ENCODE results near the gene ERN1. TPM values are rescaled to one million over a fixed set of nuclear protein-coding genes. Genes with fewer than 3 reads are reported as not detected.

ERN1 gene
- total and polyA plus RNA-seq, 2 of the 13 experiments (the other 11 are each of a cell fraction or from before 2014, with no cell fraction given), result 6.0 to 12.7 TPM

DNA sequence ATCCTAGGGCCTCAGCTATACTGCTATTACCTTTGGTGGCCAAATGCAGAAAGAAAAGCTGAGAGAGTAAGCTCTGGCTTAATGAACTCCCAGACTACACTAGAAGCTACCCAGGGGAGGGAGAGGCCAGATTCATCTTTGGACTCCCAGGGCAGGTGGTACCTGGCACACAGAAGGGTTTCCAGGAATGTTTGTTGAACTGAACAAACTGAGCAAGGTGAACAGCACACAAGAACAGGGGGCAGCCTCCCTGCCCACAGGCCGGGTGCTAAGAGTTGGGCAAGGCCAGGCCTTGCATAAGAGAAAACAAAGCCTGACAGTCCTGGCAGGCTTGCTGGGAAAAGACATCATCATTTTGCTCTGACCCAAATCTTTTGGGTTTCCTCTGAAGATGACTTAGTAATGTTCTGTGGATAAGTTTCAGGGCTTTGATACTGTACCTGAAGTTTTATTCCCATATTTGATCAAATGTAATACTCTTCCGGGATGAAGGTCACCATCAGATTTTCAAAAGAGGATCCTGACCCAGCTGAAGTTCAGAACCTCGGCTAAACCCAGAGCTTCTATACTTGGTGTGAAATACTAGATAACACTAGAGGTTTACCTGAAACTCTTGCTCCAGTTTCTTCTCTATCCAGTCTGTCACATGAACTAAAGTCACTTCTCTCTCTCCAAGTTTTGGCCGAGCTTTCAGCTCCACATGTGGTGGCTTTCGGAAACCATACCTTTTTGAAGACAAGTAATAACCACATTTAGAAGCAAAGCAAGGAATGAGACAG is 20.5 kb upstream of the ERN1 start (continued):
- TF ChIP-seq, protein P1, sequence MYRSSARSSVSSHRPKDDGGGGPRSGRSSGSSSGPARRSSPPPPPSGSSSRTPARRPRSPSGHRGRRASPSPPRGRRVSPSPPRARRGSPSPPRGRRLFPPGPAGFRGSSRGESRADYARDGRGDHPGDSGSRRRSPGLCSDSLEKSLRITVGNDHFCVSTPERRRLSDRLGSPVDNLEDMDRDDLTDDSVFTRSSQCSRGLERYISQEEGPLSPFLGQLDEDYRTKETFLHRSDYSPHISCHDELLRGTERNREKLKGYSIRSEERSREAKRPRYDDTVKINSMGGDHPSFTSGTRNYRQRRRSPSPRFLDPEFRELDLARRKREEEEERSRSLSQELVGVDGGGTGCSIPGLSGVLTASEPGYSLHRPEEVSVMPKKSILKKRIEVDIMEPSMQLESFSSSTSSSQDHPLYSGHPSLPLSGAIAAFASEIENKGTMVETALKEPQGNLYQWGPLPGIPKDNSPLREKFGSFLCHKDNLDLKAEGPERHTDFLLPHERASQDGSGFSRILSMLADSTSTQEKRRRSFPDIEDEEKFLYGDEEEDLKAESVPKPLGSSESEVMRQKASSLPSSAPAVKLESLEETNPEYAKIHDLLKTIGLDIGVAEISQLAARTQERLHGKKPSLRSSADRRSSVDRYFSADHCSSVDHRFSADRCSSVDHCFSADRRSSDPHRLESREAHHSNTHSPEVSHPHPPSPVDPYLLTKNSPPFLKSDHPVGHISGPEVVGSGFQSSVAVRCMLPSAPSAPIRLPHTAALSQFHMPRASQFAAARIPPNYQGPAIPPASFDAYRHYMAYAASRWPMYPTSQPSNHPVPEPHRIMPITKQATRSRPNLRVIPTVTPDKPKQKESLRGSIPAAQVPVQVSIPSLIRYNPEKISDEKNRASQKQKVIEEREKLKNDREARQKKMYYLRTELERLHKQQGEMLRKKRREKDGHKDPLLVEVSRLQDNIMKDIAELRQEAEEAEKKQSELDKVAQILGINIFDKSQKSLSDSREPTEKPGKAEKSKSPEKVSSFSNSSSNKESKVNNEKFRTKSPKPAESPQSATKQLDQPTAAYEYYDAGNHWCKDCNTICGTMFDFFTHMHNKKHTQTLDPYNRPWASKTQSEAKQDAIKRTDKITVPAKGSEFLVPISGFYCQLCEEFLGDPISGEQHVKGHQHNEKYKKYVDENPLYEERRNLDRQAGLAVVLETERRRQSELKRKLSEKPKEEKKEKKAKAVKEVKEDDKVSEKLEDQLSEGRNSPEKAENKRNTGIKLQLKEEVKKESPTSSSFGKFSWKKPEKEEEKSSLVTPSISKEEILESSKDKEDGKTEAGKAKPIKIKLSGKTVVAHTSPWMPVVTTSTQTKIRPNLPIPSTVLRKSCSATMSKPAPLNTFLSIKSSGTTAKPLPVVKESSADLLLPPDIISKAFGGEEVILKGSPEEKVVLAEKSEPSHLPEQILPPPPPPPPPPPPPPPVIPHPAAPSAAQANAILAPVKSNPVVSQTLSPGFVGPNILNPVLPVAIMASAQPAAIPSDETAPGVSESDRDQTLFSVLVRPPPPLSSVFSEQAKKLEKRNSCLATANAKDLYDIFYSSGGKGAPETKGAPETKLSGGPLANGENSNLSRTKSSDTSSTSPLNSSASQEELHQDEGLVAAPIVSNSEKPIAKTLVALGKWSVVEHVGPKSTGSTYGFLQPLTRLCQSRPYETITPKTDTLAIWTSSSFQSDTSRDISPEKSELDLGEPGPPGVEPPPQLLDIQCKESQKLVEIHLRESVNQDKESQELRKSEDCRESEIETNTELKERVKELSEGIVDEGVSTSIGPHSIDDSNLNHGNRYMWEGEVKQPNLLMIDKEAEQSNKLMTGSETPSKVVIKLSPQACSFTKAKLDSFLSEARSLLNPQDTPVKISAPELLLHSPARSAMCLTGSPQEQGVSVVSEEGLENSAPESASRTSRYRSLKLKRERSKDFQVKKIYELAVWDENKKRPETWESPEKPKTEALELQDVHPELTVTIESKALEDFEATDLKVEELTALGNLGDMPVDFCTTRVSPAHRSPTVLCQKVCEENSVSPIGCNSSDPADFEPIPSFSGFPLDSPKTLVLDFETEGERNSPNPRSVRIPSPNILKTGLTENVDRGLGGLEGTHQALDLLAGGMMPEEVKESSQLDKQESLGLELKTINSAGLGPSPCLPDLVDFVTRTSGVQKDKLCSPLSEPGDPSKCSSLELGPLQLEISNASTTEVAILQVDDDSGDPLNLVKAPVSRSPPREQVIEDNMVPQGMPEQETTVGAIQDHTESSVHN (CRISPR knock-in tag; IDR thresholded peaks at IDR 0.05), result peak; percentile 96
- TF ChIP-seq ZFAT (CRISPR knock-in tag; conservative IDR thresholded peaks at IDR 0.05) (no peak), SRF (IDR thresholded peaks at IDR 0.05; ENCODE audit: low read depth, low read length) (0 out of 2 replicates have a peak, but pooled peaks have one; percentile 33), ZNF460 (CRISPR knock-in tag; IDR thresholded peaks at IDR 0.05; ENCODE audit: borderline replicate concordance) (peak; percentile 90; the same call in 1 of the 2 replicates), ZNF607 (CRISPR knock-in tag; IDR thresholded peaks at IDR 0.05; ENCODE audit: borderline replicate concordance) (no peak; the same call in 1 of the 2 replicates), ZNF891 (CRISPR knock-in tag; IDR thresholded peaks at IDR 0.05) (peak; percentile 93), DDIT3 (CRISPR knock-in tag; IDR thresholded peaks at IDR 0.05) (no peak), ZKSCAN8 (CRISPR knock-in tag; IDR thresholded peaks at IDR 0.05; ENCODE audit: borderline replicate concordance) (peak; percentile 98), ZNF552 (CRISPR knock-in tag; IDR thresholded peaks at IDR 0.05; ENCODE audit: borderline replicate concordance) (peak; percentile 74; the same call in 1 of the 2 replicates), HOXD1 (CRISPR knock-in tag; IDR thresholded peaks at IDR 0.05) (peak; percentile 94), MIXL1 (CRISPR knock-in tag; IDR thresholded peaks at IDR 0.05) (peak; percentile 91; the same call in 1 of the 2 replicates), KLF9 (CRISPR knock-in tag; IDR thresholded peaks at IDR 0.05; ENCODE audit: low read depth) (peak; percentile 84), POLR2A (IDR thresholded peaks at IDR 0.05; ENCODE audit: insufficient read depth in 1 of 2, low read depth in 2 of 2, low read length in 2 of 2) (no peak), AFF4 (CRISPR knock-in tag; IDR thresholded peaks at IDR 0.05) (peak; percentile 81; the same call in 1 of the 2 replicates)
- TF ChIP-seq, protein P2, sequence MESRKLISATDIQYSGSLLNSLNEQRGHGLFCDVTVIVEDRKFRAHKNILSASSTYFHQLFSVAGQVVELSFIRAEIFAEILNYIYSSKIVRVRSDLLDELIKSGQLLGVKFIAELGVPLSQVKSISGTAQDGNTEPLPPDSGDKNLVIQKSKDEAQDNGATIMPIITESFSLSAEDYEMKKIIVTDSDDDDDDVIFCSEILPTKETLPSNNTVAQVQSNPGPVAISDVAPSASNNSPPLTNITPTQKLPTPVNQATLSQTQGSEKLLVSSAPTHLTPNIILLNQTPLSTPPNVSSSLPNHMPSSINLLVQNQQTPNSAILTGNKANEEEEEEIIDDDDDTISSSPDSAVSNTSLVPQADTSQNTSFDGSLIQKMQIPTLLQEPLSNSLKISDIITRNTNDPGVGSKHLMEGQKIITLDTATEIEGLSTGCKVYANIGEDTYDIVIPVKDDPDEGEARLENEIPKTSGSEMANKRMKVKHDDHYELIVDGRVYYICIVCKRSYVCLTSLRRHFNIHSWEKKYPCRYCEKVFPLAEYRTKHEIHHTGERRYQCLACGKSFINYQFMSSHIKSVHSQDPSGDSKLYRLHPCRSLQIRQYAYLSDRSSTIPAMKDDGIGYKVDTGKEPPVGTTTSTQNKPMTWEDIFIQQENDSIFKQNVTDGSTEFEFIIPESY (CRISPR knock-in tag; IDR thresholded peaks at IDR 0.05), result peak; percentile 92

Data from HepG2 (cell line).